ENCODE data around the gene FAM236C.
"Not testable (repeated sequence)": the region's sequence is repeated elsewhere in the genome, so short reads cannot be mapped to it uniquely, and the experiment has no call there.

FAM236C gene

DNA sequence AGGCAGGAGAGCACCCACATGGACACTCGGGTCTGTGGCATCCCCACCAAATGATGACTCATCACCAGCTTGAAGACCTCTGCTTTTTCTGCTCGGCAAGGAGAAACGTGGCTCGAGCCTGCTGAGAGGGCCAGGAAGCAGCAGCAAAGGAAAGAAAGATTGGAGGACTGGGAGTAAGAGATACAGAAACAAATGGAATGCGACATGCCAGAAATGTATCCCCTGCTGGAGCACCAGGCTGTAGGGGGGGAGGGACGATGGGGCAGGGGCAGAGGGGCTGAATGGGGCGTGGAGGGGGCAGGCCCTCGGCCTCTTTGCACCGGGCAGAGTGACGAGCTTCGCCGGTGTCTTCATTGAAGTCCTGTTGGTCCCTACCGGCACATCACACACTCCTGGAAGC, at the start of gene FAM236C:
TSS of gene FAM236C (plus strand) at position 301 of the 400 bp plus-strand sequence. CDS start 100 bp downstream, outside the sequence.
- DNase-seq = not testable (repeated sequence)

GRCh38 chrX:72882898-72883297, 29.5 kb upstream of the FAM236C start:
- DNase-seq = not testable (repeated sequence)

DNA sequence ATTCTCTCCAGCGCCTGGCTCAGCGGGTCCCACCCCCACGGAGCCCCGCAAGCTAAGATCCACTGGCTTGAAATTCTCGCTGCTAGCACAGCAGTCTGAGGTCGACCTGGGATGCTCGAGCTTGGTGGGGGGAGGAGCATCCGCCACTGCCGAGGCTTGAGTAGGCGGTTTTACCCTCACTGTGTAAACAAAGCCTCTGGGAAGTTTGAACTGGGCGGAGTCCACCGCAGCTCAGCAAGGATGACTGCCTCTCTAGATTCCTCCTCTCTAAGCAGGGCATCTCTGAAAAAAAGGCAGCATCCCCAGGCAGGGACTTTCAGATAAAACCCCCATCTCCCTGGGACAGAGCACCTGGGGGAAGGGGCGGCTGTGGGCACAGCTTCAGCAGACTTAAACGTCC, 22.7 kb upstream of the FAM236C start:
- not testable (repeated sequence) for DNase-seq

GRCh38 chrX:72916096-72916495, 3.7 kb downstream of the FAM236C start:
- DNase-seq = not testable (repeated sequence)

GRCh38 chrX:72932283-72932682, 19.9 kb downstream of the FAM236C start:
- DNase-seq = not testable (repeated sequence)

GRCh38 chrX:72936455-72936854, 24.0 kb downstream of the FAM236C start:
- DNase-seq = not testable (repeated sequence)

DNA sequence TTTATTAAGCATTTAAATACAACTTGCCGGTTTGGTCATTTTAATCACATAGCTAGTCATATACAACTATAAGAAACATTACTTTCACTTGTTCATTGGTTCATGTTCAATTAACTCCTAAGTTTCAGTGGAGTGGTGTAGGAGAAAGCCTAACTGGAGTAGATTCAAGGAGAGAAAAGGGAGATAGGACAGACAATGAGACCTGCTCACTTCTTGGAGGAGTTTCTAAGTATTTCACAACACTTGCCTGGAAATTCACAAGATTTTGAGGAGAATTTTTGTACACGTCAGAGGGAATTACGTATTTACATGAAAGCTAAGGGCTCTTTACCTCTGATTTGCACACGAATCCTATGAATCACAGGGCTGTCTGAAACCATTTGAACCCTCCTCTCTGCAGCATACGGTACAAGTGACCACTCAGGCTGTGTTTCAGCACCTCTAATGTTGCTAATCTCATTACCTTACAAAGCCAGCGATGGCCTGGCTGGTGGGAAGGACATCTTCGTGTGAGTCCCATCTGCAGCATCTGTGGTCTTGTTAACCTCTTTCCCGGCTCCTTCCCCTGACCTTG, 24.6 kb downstream of the FAM236C start:
- DNase-seq = not testable (repeated sequence)

GRCh38 chrX:72937906-72938305, 25.5 kb downstream of the FAM236C start, which contains the start of gene FAM236A:
Gene FAM236A (plus strand): TSS chrX:72938206. CDS start chrX:72938263, 57 bp downstream.
- DNase-seq = not testable (repeated sequence)

GRCh38 chrX:72942272-72942671, 29.9 kb downstream of the FAM236C start:
- DNase-seq = not testable (repeated sequence)

DNA sequence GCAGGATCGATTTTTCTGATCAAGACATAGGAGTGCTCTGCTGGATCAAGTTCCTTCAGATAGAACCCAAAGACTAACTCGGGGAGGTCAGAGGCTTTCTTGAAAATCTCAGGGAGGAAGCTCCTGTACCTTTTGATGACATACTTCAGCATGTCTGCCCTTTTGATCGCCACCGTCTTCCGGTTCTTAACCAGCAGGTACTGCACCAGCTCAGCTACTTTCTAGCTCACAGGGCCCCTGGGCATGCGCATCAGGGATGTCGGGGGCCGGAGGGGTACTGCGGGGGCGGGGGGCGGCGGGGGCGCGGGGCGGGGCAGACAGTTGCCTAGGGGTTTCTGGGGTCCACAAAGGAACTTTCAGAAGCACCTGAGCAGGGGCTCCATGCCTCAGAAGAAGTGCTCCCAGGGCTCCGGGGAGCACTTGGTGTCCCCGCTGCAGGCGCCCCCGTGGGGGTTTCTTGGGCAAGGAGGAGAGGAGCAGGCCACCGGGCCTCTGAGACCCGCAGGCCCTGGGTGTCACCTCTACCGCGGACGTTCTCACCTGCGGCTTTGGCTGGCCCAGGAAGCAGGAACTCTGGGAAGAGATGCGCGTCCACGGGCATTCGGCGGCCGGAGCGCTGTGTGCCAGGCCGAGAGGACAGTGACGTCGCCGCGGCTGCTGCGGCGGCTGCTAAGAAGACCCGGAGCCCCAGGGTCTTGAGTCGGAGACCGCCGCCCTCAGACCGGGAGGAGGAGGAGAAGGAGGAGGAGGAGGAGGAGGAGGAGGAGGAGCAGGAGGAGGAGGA, 30.8 kb downstream of the FAM236C start:
- not testable (repeated sequence) for DNase-seq

DNA sequence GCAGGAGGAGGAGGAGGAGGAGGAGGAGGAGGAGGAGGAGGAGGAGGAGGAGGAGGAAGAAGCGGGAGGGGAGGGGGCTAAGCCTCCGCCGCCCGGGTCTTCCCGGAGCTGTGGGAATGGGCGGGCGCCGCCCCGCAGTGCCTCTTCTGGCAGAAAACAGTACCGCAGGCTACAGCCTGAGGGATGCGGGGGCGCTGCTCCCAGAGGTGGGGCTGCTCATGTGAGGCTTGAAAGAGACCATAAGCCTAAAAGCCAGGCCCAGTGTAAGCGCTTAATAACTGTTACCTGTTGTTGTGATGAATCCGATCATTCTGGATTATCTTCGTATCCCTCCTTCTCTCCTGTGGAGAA, 31.4 kb downstream of the FAM236C start, which contains the start of gene DMRTC1:
TSS of gene DMRTC1 (minus strand) at position 19 of the 351 bp plus-strand sequence. CDS start 68,143 bp downstream, outside the sequence.
- not testable (repeated sequence) for DNase-seq

- not testable (repeated sequence) for DNase-seq
Measured at GRCh38 chrX:72959971-72960370, 47.6 kb downstream of the FAM236C start.

Measured in hippocampal formation (tissue), 2 donors.